HL-60 (cell line): ENCODE data around the gene TRAFD1.

Experiments
- CTCF ChIP-seq: IDR thresholded peaks from one replicate; pipeline ENCODE4 v1.5.1; 2011; ENCODE audit warnings: low read length, control low read depth, inconsistent platforms; ENCODE audit not compliant: insufficient read depth
- REST ChIP-seq: IDR thresholded peaks from 2 replicates; pipeline ENCODE4 v1.6.1; 2012; ENCODE audit warnings: low read depth; ENCODE audit not compliant: insufficient replicate concordance

- TF ChIP-seq CTCF (no peak), REST (no peak)
These were observed 62.9 kb downstream of the TRAFD1 start for GRCh38 chr12:112188130-112188830.
